Activated CD4-positive, CD25-positive, alpha-beta regulatory T cell (primary cell): ENCODE measurements around the gene PCDHB16.
"Not testable (repeated sequence)": the region's sequence is repeated elsewhere in the genome, so short reads cannot be mapped to it uniquely, and the experiment has no call there.

ENCODE experiments used
- DNase-seq, 4 experiments: peaks; one replicate each; lab custom pipeline; 2025; lab: John Stamatoyannopoulos, UW

Gene PCDHB16

GRCh38 chr5:141184117-141184855, 2.1 kb downstream of the PCDHB16 start:
- not testable (repeated sequence) for DNase-seq

GRCh38 chr5:141186897-141187512, 4.8 kb downstream of the PCDHB16 start, which contains the start of gene PCDHB9:
TSS of gene PCDHB9 (plus strand) at chr5:141187161. CDS start at chr5:141187319, 158 bp downstream.
- no peak for DNase-seq

GRCh38 chr5:141188682-141189081, 6.5 kb downstream of the PCDHB16 start:
- not testable (repeated sequence) for DNase-seq

- DNase-seq, result not testable (repeated sequence)
Observed at GRCh38 chr5:141189131-141189530, 6.9 kb downstream of the PCDHB16 start.

GRCh38 chr5:141192110-141192725, 10.0 kb downstream of the PCDHB16 start, which contains the start of gene PCDHB10:
TSS of gene PCDHB10 (plus strand) at chr5:141192353. CDS start at chr5:141192553, 200 bp downstream.
- no peak for DNase-seq

GRCh38 chr5:141194332-141194731, 12.1 kb downstream of the PCDHB16 start:
- DNase-seq, result not testable (repeated sequence)

GRCh38 chr5:141196363-141196762, 14.2 kb downstream of the PCDHB16 start:
- DNase-seq, result no peak

- DNase-seq, result no peak
Observed at GRCh38 chr5:141199359-141200235, 17.4 kb downstream of the PCDHB16 start, which contains the start of gene PCDHB11. TSS of gene PCDHB11 (plus strand) at chr5:141199627. CDS start at chr5:141199775, 148 bp downstream.

GRCh38 chr5:141201126-141201525, 18.9 kb downstream of the PCDHB16 start:
- not testable (repeated sequence) for DNase-seq

GRCh38 chr5:141201646-141202045, 19.5 kb downstream of the PCDHB16 start:
- DNase-seq, result not testable (repeated sequence)

- no peak for DNase-seq
Observed at GRCh38 chr5:141208478-141208877, 26.3 kb downstream of the PCDHB16 start, which contains the start of gene PCDHB12. TSS of gene PCDHB12 (plus strand) at chr5:141208719. CDS start at chr5:141208908, 189 bp downstream.

GRCh38 chr5:141210281-141210680, 28.1 kb downstream of the PCDHB16 start:
- DNase-seq, result not testable (repeated sequence)

- not testable (repeated sequence) for DNase-seq
Observed at GRCh38 chr5:141210849-141211248, 28.7 kb downstream of the PCDHB16 start.

GRCh38 chr5:141213656-141214339, 31.6 kb downstream of the PCDHB16 start, which contains the start of gene PCDHB13:
TSS of gene PCDHB13 (plus strand) at chr5:141213919. CDS start at chr5:141214124, 205 bp downstream.
- DNase-seq, result not testable (repeated sequence)

GRCh38 chr5:141214583-141214982, 32.4 kb downstream of the PCDHB16 start:
- DNase-seq, result not testable (repeated sequence)

GRCh38 chr5:141215504-141215903, 33.3 kb downstream of the PCDHB16 start:
- not testable (repeated sequence) for DNase-seq

- DNase-seq, result not testable (repeated sequence)
Observed at GRCh38 chr5:141216035-141216434, 33.8 kb downstream of the PCDHB16 start.

GRCh38 chr5:141223112-141223783, 41.1 kb downstream of the PCDHB16 start, which contains the start of gene PCDHB14:
TSS of gene PCDHB14 (plus strand) at chr5:141223343. CDS start at chr5:141223506, 163 bp downstream.
- DNase-seq, result no peak

- DNase-seq, result not testable (repeated sequence)
Observed at GRCh38 chr5:141224844-141225243, 42.7 kb downstream of the PCDHB16 start.

GRCh38 chr5:141225421-141225820, 43.2 kb downstream of the PCDHB16 start:
- DNase-seq, result not testable (repeated sequence)
